HepG2 (cell line): ENCODE measurements around the gene CNR2. TPM values are rescaled to one million over a fixed set of nuclear protein-coding genes. Genes with fewer than 3 reads are reported as not detected.
A peak's percentile ranks its signal among the peaks of the same experiment; 100 is the strongest.

Experiments
- ATAC-seq: fragments of 200-7000 bp; cut with Tn5 transposase; 3 replicates; pipeline ENCODE4 v1.9.1; 2020; ENCODE audit warnings: mild to moderate bottlenecking, moderate library complexity
- BruUV-seq: library from RNA; stranded (reverse); fragments of 400-500 nt; replicated peaks from 2 replicates; lab custom pipeline; 2021; lab: Mats Ljungman, UMichigan
- CTCF ChIA-PET: fragments of 300-600 bp; formaldehyde crosslinking; extraction: SDS; loops from one replicate; lab custom pipeline; 2021; ENCODE audit warnings: low total read pairs, inconsistent platforms, low intra/inter-chr PET ratio; lab: Yijun Ruan, JAX
- POLR2A ChIA-PET: fragments of 350-600 bp; sonication (Branson Sonifier 250); formaldehyde crosslinking; loops from one replicate; lab custom pipeline; 2020; ENCODE audit warnings: antibody characterized with exemption, inconsistent platforms; lab: Yijun Ruan, JAX
- DNase-seq: peaks from one replicate; pipeline ENCODE4 v3.0.0-alpha.2; 2015; ENCODE audit warnings: low spot score
- FAIRE-seq: peaks from 3 replicates; lab custom pipeline; 2011; peaks lifted over from hg19 to GRCh38; lab: Jason Lieb, UNC
- H2AFZ ChIP-seq: one replicate; pipeline ENCODE4 v1.6.1; 2011; ENCODE audit warnings: low read length, inconsistent platforms
- H3K27ac ChIP-seq: fragments of 300-600 bp; 3 replicates; pipeline ENCODE4 v1.8.0; 2011; ENCODE audit warnings: mixed run types, mild to moderate bottlenecking, mixed read lengths, low read length, inconsistent platforms; ENCODE audit not compliant: insufficient read depth; ENCODE audit errors: extremely low read length
- H3K27me3 ChIP-seq, 2 experiments: fragments of 200-600 bp in 1 of 2; 2 replicates in 1 of 2; 3 replicates in 1 of 2; pipeline versions ENCODE4 v1.6.0 to v1.8.0; 2011; ENCODE audit warnings: low read length in 2 of 2, mild to moderate bottlenecking in 2 of 2, moderate library complexity in 2 of 2, inconsistent platforms in 1 of 2; ENCODE audit not compliant: insufficient read depth in 2 of 2, control insufficient read depth in 1 of 2
- H3K36me3 ChIP-seq, 2 experiments: fragments of 200-600 bp in 1 of 2; replicated peaks in 1 of 2; 2 replicates in 1 of 2; 3 replicates in 1 of 2; pipeline versions ENCODE4 v1.5.1 to v1.8.0; 2011; ENCODE audit warnings: low read length in 2 of 2, inconsistent platforms in 1 of 2; ENCODE audit not compliant: insufficient read depth in 2 of 2, control insufficient read depth in 1 of 2
- H3K4me1 ChIP-seq: 2 replicates; pipeline ENCODE4 v1.5.1; 2012; ENCODE audit warnings: low read length, inconsistent platforms; ENCODE audit not compliant: insufficient read depth
- H3K4me2 ChIP-seq: 2 replicates; pipeline ENCODE4 v1.6.0; 2011; ENCODE audit warnings: low read depth, low read length, inconsistent platforms
- H3K4me3 ChIP-seq, 3 experiments: fragments of 200-600 bp in 1 of 3; sonication (generic), shearing (Covaris generic) in 1 of 3; replicated peaks in 1 of 3; 2 replicates each; pipeline ENCODE4 v1.5.1; 2011 to 2016; ENCODE audit warnings: low read length in 3 of 3, inconsistent platforms in 2 of 3, low read depth in 2 of 3, mild to moderate bottlenecking in 2 of 3, control low read depth in 1 of 3, mixed read lengths in 1 of 3; ENCODE audit not compliant: insufficient read depth in 1 of 3
- H3K79me2 ChIP-seq: one replicate; pipeline ENCODE4 v1.6.1; 2011; ENCODE audit warnings: low read length, inconsistent platforms; ENCODE audit not compliant: insufficient read depth
- H3K9ac ChIP-seq: 2 replicates; pipeline ENCODE4 v1.6.0; 2011; ENCODE audit warnings: mild to moderate bottlenecking, low read depth, low read length, inconsistent platforms; ENCODE audit not compliant: insufficient read depth
- H3K9me3 ChIP-seq: 2 replicates; pipeline ENCODE4 v1.5.1; 2012; ENCODE audit warnings: mild to moderate bottlenecking, low read length
- H4K20me1 ChIP-seq: 2 replicates; pipeline ENCODE4 v1.6.0; 2011; ENCODE audit warnings: inconsistent platforms, mild to moderate bottlenecking, low read length, moderate library complexity; ENCODE audit not compliant: insufficient read depth
- CENPT ChIP-seq: sonication (generic); formaldehyde crosslinking; IDR thresholded peaks from 2 replicates; pipeline ENCODE4 v1.8.0; 2022; ENCODE audit warnings: low read depth, mild to moderate bottlenecking, moderate library complexity, missing genetic modification reagents
- MAFG ChIP-seq: sonication (generic); formaldehyde crosslinking; IDR thresholded peaks from 2 replicates; pipeline ENCODE4 v1.5.1; 2020; ENCODE audit warnings: mild to moderate bottlenecking, missing genetic modification reagents
- PBX3 ChIP-seq: sonication (generic); formaldehyde crosslinking; IDR thresholded peaks from 2 replicates; pipeline ENCODE4 v1.8.1; 2023; ENCODE audit warnings: missing genetic modification reagents, inconsistent platforms, borderline replicate concordance
- RAD51 ChIP-seq: fragments of 450-650 bp; IDR thresholded peaks from 2 replicates; pipeline ENCODE4 v1.6.1; 2016; ENCODE audit warnings: borderline replicate concordance
- RARA ChIP-seq: IDR thresholded peaks from 2 replicates; pipeline ENCODE4 v1.6.1; 2016; ENCODE audit warnings: missing genetic modification reagents, missing compliant biosample characterization
- RXRA ChIP-seq: sonication (generic); formaldehyde crosslinking; IDR thresholded peaks from 2 replicates; pipeline ENCODE4 v1.5.1; 2020; ENCODE audit warnings: missing genetic modification reagents
- THAP9 ChIP-seq: sonication (generic); formaldehyde crosslinking; IDR thresholded peaks from 2 replicates; pipeline ENCODE4; 2020; ENCODE audit warnings: missing genetic modification reagents, mild to moderate bottlenecking, borderline replicate concordance
- ZNF766 ChIP-seq: sonication (generic); formaldehyde crosslinking; IDR thresholded peaks from 2 replicates; pipeline ENCODE4 v1.5.0; 2020; ENCODE audit warnings: missing genetic modification reagents, borderline replicate concordance
- ZNF768 ChIP-seq: sonication (generic); formaldehyde crosslinking; IDR thresholded peaks from 2 replicates; pipeline ENCODE4 v1.4.0; 2020; ENCODE audit warnings: missing genetic modification reagents
- ZNF770 ChIP-seq: sonication (generic); formaldehyde crosslinking; IDR thresholded peaks from 2 replicates; pipeline ENCODE4 v1.5.0; 2020; ENCODE audit warnings: mild to moderate bottlenecking, missing genetic modification reagents
- WGBS: methylation state at CpG from one replicate; pipeline ENCODE4 v1.1.6; 2017; ENCODE audit warnings: low lambda C conversion rate; 5-methylcytosine and 5-hydroxymethylcytosine counted together
- in situ Hi-C: cut with HindIII; loops from 2 replicates; pipeline ENCODE4 v1.10.0; 2017; ENCODE audit warnings: low pct_unique_long_range_greater_than_20kb; ENCODE audit not compliant: extremely low pct_ligation_motif_present
- intact Hi-C: fragments of 100-400 bp; cut with micrococcal nuclease; formaldehyde crosslinking; loops from one replicate; pipeline ENCODE4 v1.10.0; 2022; ENCODE audit not compliant: unreplicated experiment
- polyA plus RNA-seq, 8 experiments: library from polyadenylated mRNA; depleted of rRNA in 3 of 8; stranded (reverse) in 7 of 8; unstranded in 1 of 8; fragments of >200 nt; fragmentation: Illumina TruSeq in 4 of 8; extraction: Trizol in 4 of 8; gene quantifications; 2 replicates each; pipeline versions ENCODE4 v1.2.1 to v1.2.3, GENCODE V29; 2011 to 2016; ENCODE audit warnings: low read depth in 4 of 8, missing spikeins in 1 of 8, mixed read lengths in 1 of 8; ENCODE audit not compliant: insufficient read depth in 1 of 8
- total RNA-seq, 5 experiments: library from RNA; depleted of rRNA; stranded (reverse); fragments of >200 nt; fragmentation: Illumina TruSeq; extraction: Trizol; gene quantifications; 2 replicates each; pipeline ENCODE4 v1.2.3, GENCODE V29; 2016; ENCODE audit warnings: low read depth in 1 of 5

The CNR2 gene
- total and polyA plus RNA-seq, 2 of the 13 experiments (the other 11 are each of a cell fraction or from before 2014, with no cell fraction given) = not detected

GRCh38 chr1:23924601-23925000, 11.4 kb upstream of the CNR2 start:
- H3K9me3 ChIP-seq = no peaks in the 10 kb centered on the region
- H3K27ac ChIP-seq = no peak overlapping the region
- no peaks in the 10 kb centered on the region for H3K79me2 ChIP-seq
- POLR2A ChIA-PET = no interaction called here
- peaks cover 0 to 14% of the 10 kb centered on the region in 2 experiments; a peak in 3 of 5 replicates for H3K27me3 ChIP-seq
- DNase-seq = no peak
- no peak overlapping the region for H3K9ac ChIP-seq
- H2AFZ ChIP-seq = no peak overlapping the region
- H4K20me1 ChIP-seq = no peaks in the 10 kb centered on the region
- no peak overlapping the region for H3K4me3 ChIP-seq
- no peak for FAIRE-seq
- no peak for TF ChIP-seq ZNF766
- TF ChIP-seq RAD51 = no peak
- TF ChIP-seq ZNF768 (CRISPR knock-in tag) = no peak
- TF ChIP-seq MAFG (CRISPR knock-in tag) = no peak
- TF ChIP-seq RARA (CRISPR knock-in tag) = peak; percentile 75
- no peak for TF ChIP-seq PBX3 (CRISPR knock-in tag)
- TF ChIP-seq RXRA (CRISPR knock-in tag) = peak; percentile 57; the same call in 1 of the 2 replicates
- peak; percentile 38; the same call in 1 of the 2 replicates for TF ChIP-seq ZNF770 (CRISPR knock-in tag)
- TF ChIP-seq THAP9 (CRISPR knock-in tag) = no peak
- TF ChIP-seq CENPT (CRISPR knock-in tag) = no peak
- TF ChIP-seq, all 625 proteins: peak for 3
- ATAC-seq = no peak
- intact Hi-C loops (no loop called here), in situ Hi-C loops (no loop called here)
- no TSS peak for BruUV-seq
- Histone ChIP-seq H3K4me1 (peaks cover 26% of the 10 kb centered on the region), H3K4me2 (no peak overlapping the region), H3K36me3 (no peaks in the 10 kb centered on the region)
- 15% methylated on average over 11 of the region's 11 CpGs for WGBS
- CTCF ChIA-PET = no interaction called here
